Measurements from ENCODE around the gene TNFRSF8.

Gene TNFRSF8

GRCh38 chr1:12147201-12147701 lies 84.1 kb downstream of the TNFRSF8 start:
- 0 out of 2 replicates have a peak, but pooled peaks cover 4% of the 10 kb centered on the region for H3K79me2 ChIP-seq (ENCODE audit: insufficient read depth, low read depth)
- H3K4me3 ChIP-seq (IDR thresholded peaks at IDR 0.05; ENCODE audit: insufficient read depth, low read depth, low read length) = no peak overlapping the region
- no peak for TF ChIP-seq CTCF (conservative IDR thresholded peaks at IDR 0.05; ENCODE audit: low read depth, low read length)
- H3K4me1 ChIP-seq (ENCODE audit: low read depth, poor library complexity, severe bottlenecking) = peaks cover 50% of the 10 kb centered on the region
- no peak overlapping the region for H3K9ac ChIP-seq
- no peaks in the 10 kb centered on the region for H3K36me3 ChIP-seq (ENCODE audit: insufficient read depth)
- peak overlapping the region; percentile 78 for H3K27ac ChIP-seq
- peak overlapping the region; percentile 91; the same call in 1 of the 2 replicates for H3K4me2 ChIP-seq
- H3K27me3 ChIP-seq (ENCODE audit: insufficient read depth, low read depth) = no peaks in the 10 kb centered on the region
- H4K20me1 ChIP-seq (ENCODE audit: insufficient read depth) = no peaks in the 10 kb centered on the region
- 0 out of 2 replicates have a peak overlapping the region, but pooled peaks have one; percentile 2 for H2AFZ ChIP-seq (ENCODE audit: low read depth)

GRCh38 chr1:12148160-12148957 lies 85.3 kb downstream of the TNFRSF8 start:
- H2AFZ ChIP-seq (ENCODE audit: low read depth) = peak overlapping the region; percentile 39
- peak overlapping the region; percentile 91 for H3K4me2 ChIP-seq
- peak overlapping the region; percentile 78 for H3K27ac ChIP-seq
- H4K20me1 ChIP-seq (ENCODE audit: insufficient read depth) = no peaks in the 10 kb centered on the region
- peak overlapping the region; percentile 40; the same call in 1 of the 2 replicates for H3K9ac ChIP-seq
- no peaks in the 10 kb centered on the region for H3K27me3 ChIP-seq (ENCODE audit: insufficient read depth, low read depth)
- no peak overlapping the region for H3K4me3 ChIP-seq (IDR thresholded peaks at IDR 0.05; ENCODE audit: insufficient read depth, low read depth, low read length)
- H3K4me1 ChIP-seq (ENCODE audit: low read depth, poor library complexity, severe bottlenecking) = peaks cover 50% of the 10 kb centered on the region
- H3K79me2 ChIP-seq (ENCODE audit: insufficient read depth, low read depth) = 0 out of 2 replicates have a peak, but pooled peaks cover 4% of the 10 kb centered on the region
- no peak for TF ChIP-seq CTCF (conservative IDR thresholded peaks at IDR 0.05; ENCODE audit: low read depth, low read length)
- H3K36me3 ChIP-seq (ENCODE audit: insufficient read depth) = no peaks in the 10 kb centered on the region

- no peaks in the 10 kb centered on the region for H3K27me3 ChIP-seq (ENCODE audit: insufficient read depth, low read depth)
- no peak for TF ChIP-seq CTCF (conservative IDR thresholded peaks at IDR 0.05; ENCODE audit: low read depth, low read length)
- H2AFZ ChIP-seq (ENCODE audit: low read depth) = peak overlapping the region; percentile 39; the same call in 1 of the 2 replicates
- peaks cover 50% of the 10 kb centered on the region for H3K4me1 ChIP-seq (ENCODE audit: low read depth, poor library complexity, severe bottlenecking)
- no peaks in the 10 kb centered on the region for H4K20me1 ChIP-seq (ENCODE audit: insufficient read depth)
- no peak overlapping the region for H3K4me3 ChIP-seq (IDR thresholded peaks at IDR 0.05; ENCODE audit: insufficient read depth, low read depth, low read length)
- H3K9ac ChIP-seq = peak overlapping the region; percentile 40; the same call in 1 of the 2 replicates
- 0 out of 2 replicates have a peak, but pooled peaks cover 4% of the 10 kb centered on the region for H3K79me2 ChIP-seq (ENCODE audit: insufficient read depth, low read depth)
- peak overlapping the region; percentile 91 for H3K4me2 ChIP-seq
- no peaks in the 10 kb centered on the region for H3K36me3 ChIP-seq (ENCODE audit: insufficient read depth)
- peak overlapping the region; percentile 78 for H3K27ac ChIP-seq
Measured at GRCh38 chr1:12148958-12149790, 86.1 kb downstream of the TNFRSF8 start.

GRCh38 chr1:12149791-12150175 lies 86.7 kb downstream of the TNFRSF8 start:
- H2AFZ ChIP-seq (ENCODE audit: low read depth) = no peak overlapping the region

More at GRCh38 chr1:12149791-12150175, 86.7 kb downstream of the TNFRSF8 start:
- H4K20me1 ChIP-seq (ENCODE audit: insufficient read depth) = no peaks in the 10 kb centered on the region
- no peak overlapping the region for H3K4me3 ChIP-seq (IDR thresholded peaks at IDR 0.05; ENCODE audit: insufficient read depth, low read depth, low read length)
- no peaks in the 10 kb centered on the region for H3K27me3 ChIP-seq (ENCODE audit: insufficient read depth, low read depth)
- peaks cover 50% of the 10 kb centered on the region for H3K4me1 ChIP-seq (ENCODE audit: low read depth, poor library complexity, severe bottlenecking)
- peak overlapping the region; percentile 78; the same call in 1 of the 2 replicates for H3K27ac ChIP-seq
- no peak overlapping the region for H3K9ac ChIP-seq
- no peak for TF ChIP-seq CTCF (conservative IDR thresholded peaks at IDR 0.05; ENCODE audit: low read depth, low read length)
- peak overlapping the region; percentile 91 for H3K4me2 ChIP-seq
- H3K79me2 ChIP-seq (ENCODE audit: insufficient read depth, low read depth) = 0 out of 2 replicates have a peak, but pooled peaks cover 4% of the 10 kb centered on the region
- H3K36me3 ChIP-seq (ENCODE audit: insufficient read depth) = no peaks in the 10 kb centered on the region
